HEK293 (cell line): Measurements from ENCODE around the gene THAP5.
"Not testable (repeated sequence)": the region's sequence is repeated elsewhere in the genome, so short reads cannot be mapped to it uniquely, and the experiment has no call there.

Experiments used
- CTCF ChIA-PET: fragments of 350-600 bp; formaldehyde crosslinking; extraction: SDS; loops from one replicate; lab custom pipeline; 2021; ENCODE audit warnings: antibody characterized with exemption; lab: Yijun Ruan, JAX
- POLR2A ChIA-PET: fragments of 300-600 bp; formaldehyde crosslinking; extraction: SDS; loops from one replicate; lab custom pipeline; 2020; ENCODE audit warnings: antibody characterized with exemption, inconsistent platforms; lab: Yijun Ruan, JAX
- H3K27ac ChIP-seq: fragments of 200-500 bp; sonication (Bioruptor generic); 2 replicates; pipeline ENCODE4 v1.5.1; 2014; ENCODE audit warnings: low read depth, low read length, control low read depth, inconsistent platforms; ENCODE audit errors: extremely low read depth
- H3K36me3 ChIP-seq, 2 experiments: fragments of 200-500 bp in 1 of 2; sonication (Bioruptor generic) in 1 of 2; 1 replicate in 1 of 2; 2 replicates in 1 of 2; pipeline ENCODE4 v1.5.1; 2014 to 2017; ENCODE audit warnings: inconsistent platforms in 2 of 2, low read length in 2 of 2; ENCODE audit not compliant: control insufficient read depth in 2 of 2, insufficient read depth in 1 of 2
- H3K4me1 ChIP-seq: fragments of 200-500 bp; sonication (Bioruptor generic); 2 replicates; pipeline ENCODE4 v1.5.1; 2014; ENCODE audit warnings: mild to moderate bottlenecking, low read length, inconsistent platforms; ENCODE audit not compliant: control insufficient read depth, insufficient read depth
- H3K4me3 ChIP-seq: 2 replicates; pipeline ENCODE4 v1.5.1; 2011; ENCODE audit warnings: low read depth, mild to moderate bottlenecking, control low read depth, low read length, moderate library complexity
- H3K9me3 ChIP-seq: fragments of 200-500 bp; sonication (Bioruptor generic); 2 replicates; pipeline ENCODE4 v1.5.1; 2014; ENCODE audit warnings: low read depth, low read length, inconsistent platforms; ENCODE audit not compliant: control insufficient read depth, insufficient read depth
- GLI2 ChIP-seq: fragments of 450-650 bp; formaldehyde crosslinking; IDR thresholded peaks from 2 replicates; pipeline ENCODE4; 2017; ENCODE audit warnings: missing biosample characterization, missing genetic modification characterization, low read depth, borderline replicate concordance
- INSM2 ChIP-seq: fragments of 450-650 bp; formaldehyde crosslinking; IDR thresholded peaks from 2 replicates; pipeline ENCODE4 v1.5.1; 2016; ENCODE audit warnings: missing biosample characterization, missing genetic modification characterization
- OSR2 ChIP-seq: fragments of 450-650 bp; formaldehyde crosslinking; IDR thresholded peaks from 2 replicates; pipeline ENCODE4 v1.5.1; 2016; ENCODE audit warnings: missing biosample characterization, missing genetic modification characterization
- SETDB1 ChIP-seq: IDR thresholded peaks from one replicate; pipeline ENCODE4 v1.6.1; 2017; ENCODE audit warnings: mild to moderate bottlenecking, low read length, moderate library complexity, mixed read lengths; ENCODE audit not compliant: insufficient read length
- ZBTB48 ChIP-seq: fragments of 450-650 bp; formaldehyde crosslinking; IDR thresholded peaks from 2 replicates; pipeline ENCODE4 v1.5.1; 2016; ENCODE audit warnings: missing biosample characterization, missing genetic modification characterization
- ZIC2 ChIP-seq: fragments of 450-650 bp; formaldehyde crosslinking; IDR thresholded peaks from 2 replicates; pipeline ENCODE4 v1.5.1; 2016; ENCODE audit warnings: missing biosample characterization, missing genetic modification characterization
- ZNF155 ChIP-seq: fragments of 450-650 bp; formaldehyde crosslinking; IDR thresholded peaks from 2 replicates; pipeline ENCODE4 v1.5.1; 2016; ENCODE audit warnings: missing biosample characterization, missing genetic modification characterization
- ZNF16 ChIP-seq: fragments of 450-650 bp; formaldehyde crosslinking; IDR thresholded peaks from 2 replicates; pipeline ENCODE4 v1.5.1; 2016; ENCODE audit warnings: low read depth, missing biosample characterization, missing genetic modification characterization
- ZNF223 ChIP-seq: fragments of 450-650 bp; formaldehyde crosslinking; IDR thresholded peaks from 2 replicates; pipeline ENCODE4 v1.5.1; 2016; ENCODE audit warnings: missing biosample characterization, missing genetic modification characterization
- ZNF239 ChIP-seq: fragments of 450-650 bp; formaldehyde crosslinking; IDR thresholded peaks from 2 replicates; pipeline ENCODE4 v1.5.1; 2016; ENCODE audit warnings: missing biosample characterization, missing genetic modification characterization
- ZNF274 ChIP-seq, 2 experiments: fragments of 200-500 bp in 1 of 2; fragments of 450-650 bp in 1 of 2; sonication (Bioruptor generic) in 1 of 2; formaldehyde crosslinking in 1 of 2; IDR thresholded peaks; 2 replicates each; pipeline versions ENCODE4 v1.5.1 to v1.6.1; 2014 to 2016; ENCODE audit warnings: borderline replicate concordance in 1 of 2, inconsistent platforms in 1 of 2, low read length in 1 of 2, missing biosample characterization in 1 of 2, missing genetic modification characterization in 1 of 2
- ZNF585B ChIP-seq: fragments of 450-650 bp; formaldehyde crosslinking; IDR thresholded peaks from 2 replicates; pipeline ENCODE4 v1.5.1; 2016; ENCODE audit warnings: missing biosample characterization, missing genetic modification characterization
- ZNF701 ChIP-seq: fragments of 450-650 bp; formaldehyde crosslinking; IDR thresholded peaks from 2 replicates; pipeline ENCODE4 v1.5.1; 2016; ENCODE audit warnings: missing biosample characterization, missing genetic modification characterization
- ZNF707 ChIP-seq: fragments of 450-650 bp; formaldehyde crosslinking; IDR thresholded peaks from 2 replicates; pipeline ENCODE4 v1.5.1; 2016; ENCODE audit warnings: missing biosample characterization, missing genetic modification characterization
- ZNF791 ChIP-seq: fragments of 450-650 bp; formaldehyde crosslinking; IDR thresholded peaks from 2 replicates; pipeline ENCODE4 v1.5.1; 2016; ENCODE audit warnings: missing biosample characterization, missing genetic modification characterization
- ZSCAN4 ChIP-seq: fragments of 450-650 bp; formaldehyde crosslinking; IDR thresholded peaks from 2 replicates; pipeline ENCODE4 v1.5.1; 2017; ENCODE audit warnings: missing biosample characterization, missing genetic modification characterization

THAP5 gene

GRCh38 chr7:108557617-108558016 lies 11.9 kb downstream of the THAP5 start:
- peak; percentile 78 for TF ChIP-seq ZNF707 (tag by site-specific recombination)
- TF ChIP-seq ZNF701 = no peak
- no peak overlapping the region for H3K4me3 ChIP-seq
- H3K9me3 ChIP-seq = no peaks in the 10 kb centered on the region
- no peaks in the 10 kb centered on the region for H3K36me3 ChIP-seq
- ChIA-PET CTCF (no interaction called here), POLR2A (no interaction called here)
- no peaks in the 10 kb centered on the region for H3K4me1 ChIP-seq
- H3K27ac ChIP-seq = no peak overlapping the region

- Histone ChIP-seq H3K4me3 (no peak overlapping the region), H3K27ac (no peak overlapping the region), H3K36me3 (no peaks in the 10 kb centered on the region), H3K9me3 (no peaks in the 10 kb centered on the region), H3K4me1 (no peaks in the 10 kb centered on the region)
- ChIA-PET POLR2A (no interaction called here), CTCF (no interaction called here)
- TF ChIP-seq ZSCAN4 (no peak), ZNF239 (tag by site-specific recombination) (no peak), ZBTB48 (no peak), SETDB1 (peak; percentile 52), GLI2 (tag by site-specific recombination) (no peak)
These were observed 12.3 kb downstream of the THAP5 start for GRCh38 chr7:108557191-108557590.

DNA sequence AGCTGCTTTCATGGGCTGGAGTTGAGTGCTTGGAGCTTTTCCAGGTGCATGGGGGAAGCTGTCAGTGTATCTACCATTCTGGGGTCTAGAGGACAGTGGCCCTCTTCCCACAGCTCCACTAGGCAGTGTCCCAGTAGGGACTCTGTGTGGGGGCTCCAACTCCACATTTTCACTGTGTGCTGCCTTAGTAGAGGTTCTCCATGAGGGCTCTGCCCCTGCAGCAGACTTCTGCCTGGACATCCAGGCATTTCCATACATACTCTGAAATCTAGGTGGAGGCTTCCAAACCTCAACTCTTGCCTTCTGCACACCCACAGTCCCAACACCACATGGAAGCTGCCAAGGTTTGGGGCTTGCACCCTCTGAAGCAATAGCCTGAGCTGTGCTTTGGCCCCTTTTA lies 12.8 kb downstream of the THAP5 start:
- CTCF ChIA-PET, H3K27ac ChIP-seq, H3K4me3 ChIP-seq, POLR2A ChIA-PET, H3K4me1 ChIP-seq, H3K9me3 ChIP-seq, H3K36me3 ChIP-seq: not testable (repeated sequence)
- TF ChIP-seq ZNF585B (tag by site-specific recombination) = 0 out of 2 replicates have a peak, but pooled peaks have one; percentile 57

DNA sequence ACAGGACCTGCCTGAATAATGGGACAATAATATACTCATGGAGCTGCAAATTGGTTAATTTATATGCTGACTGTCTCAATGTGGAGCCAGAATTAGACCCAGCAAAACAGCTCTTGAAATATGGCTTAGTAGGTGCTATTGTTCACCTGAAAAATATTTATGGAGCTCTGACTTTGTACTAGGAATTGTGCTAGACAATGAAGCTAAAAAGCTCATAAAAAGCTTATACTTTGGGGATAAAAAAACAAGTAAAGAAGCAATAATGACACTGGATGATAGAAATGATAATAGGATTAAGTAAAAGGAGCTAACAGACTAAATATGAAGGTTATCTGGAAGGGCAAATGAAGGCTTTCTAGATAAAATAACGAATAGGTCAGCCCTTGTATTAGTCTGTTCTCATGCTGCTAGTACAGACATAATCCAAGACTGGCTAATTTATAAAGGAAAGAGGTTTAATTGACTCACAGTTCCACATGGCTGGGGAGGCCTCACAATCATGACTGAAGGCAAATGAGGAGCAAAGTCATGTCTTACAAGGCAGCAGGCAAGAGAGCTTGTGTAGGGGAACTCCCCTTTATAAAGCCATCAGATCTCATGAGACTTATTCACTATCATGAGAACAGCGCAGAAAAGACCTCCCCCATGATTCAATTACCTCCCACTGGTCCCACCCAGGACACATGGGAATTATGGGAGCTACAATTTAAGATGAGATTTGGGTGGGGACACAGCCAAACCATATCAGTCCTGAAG lies 21.2 kb downstream of the THAP5 start:
- H3K4me1 ChIP-seq, POLR2A ChIA-PET, H3K9me3 ChIP-seq, CTCF ChIA-PET, H3K36me3 ChIP-seq, H3K4me3 ChIP-seq, H3K27ac ChIP-seq: not testable (repeated sequence)

- Histone ChIP-seq H3K36me3 (no peaks in the 10 kb centered on the region), H3K27ac (no peak overlapping the region), H3K4me1 (no peaks in the 10 kb centered on the region), H3K4me3 (no peak overlapping the region), H3K9me3 (no peaks in the 10 kb centered on the region)
- TF ChIP-seq INSM2 (tag by site-specific recombination) (no peak), ZNF791 (tag by site-specific recombination) (no peak), ZNF223 (no peak), ZNF274 (IDR thresholded peaks at IDR 0.05; ENCODE audit: low read length) (no peak), ZNF274 (tag by site-specific recombination; IDR thresholded peaks at IDR 0.05; ENCODE audit: borderline replicate concordance) (no peak), ZNF16 (tag by site-specific recombination) (no peak), OSR2 (tag by site-specific recombination) (no peak), ZIC2 (tag by site-specific recombination) (no peak), ZNF155 (tag by site-specific recombination) (no peak)
- ChIA-PET CTCF (no interaction called here), POLR2A (no interaction called here)
These were observed 28.0 kb downstream of the THAP5 start for GRCh38 chr7:108541478-108541877.
